PC-9 (cell line): ENCODE results near the gene ASB5. TPM values are rescaled to one million over a fixed set of nuclear protein-coding genes. Genes with fewer than 3 reads are reported as not detected.
A peak's percentile ranks its signal among the peaks of the same experiment; 100 is the strongest.

Experiments
- BruUV-seq: library from RNA; stranded (reverse); fragments of 400-500 nt; replicated peaks from 2 replicates; lab custom pipeline; 2021; lab: Mats Ljungman, UMichigan
- CTCF ChIA-PET: fragments of 300-600 bp; sonication (Branson Sonifier 250); formaldehyde crosslinking; loops from one replicate; lab custom pipeline; 2022; ENCODE audit warnings: antibody characterized with exemption; lab: Charles Lee
- POLR2A ChIA-PET: fragments of 300-600 bp; sonication (Branson Sonifier 250); formaldehyde crosslinking; loops from one replicate; lab custom pipeline; 2022; ENCODE audit warnings: antibody characterized with exemption; ENCODE audit not compliant: unreplicated experiment; lab: Charles Lee
- DNase-seq, 2 experiments: peaks; one replicate each; pipeline versions ENCODE4 v3.0.0 to v3.0.0-alpha.2; 2015 to 2022; ENCODE audit warnings: mixed read lengths in 1 of 2
- H2AFZ ChIP-seq: fragments of 200-600 bp; sonication (generic); 2 replicates; pipeline ENCODE4 v1.8.1; 2017; ENCODE audit warnings: antibody characterized with exemption
- H3F3A ChIP-seq: fragments of 200-600 bp; sonication (generic); 2 replicates; pipeline ENCODE4 v1.8.1; 2017; ENCODE audit warnings: antibody characterized with exemption, mild to moderate bottlenecking, low read depth; ENCODE audit not compliant: insufficient read depth
- H3K27ac ChIP-seq: fragments of 200-600 bp; sonication (generic); 2 replicates; pipeline ENCODE4 v1.6.1; 2016; ENCODE audit warnings: mixed run types
- H3K27me3 ChIP-seq: fragments of 200-600 bp; sonication (generic); 2 replicates; pipeline ENCODE4 v1.6.1; 2016; ENCODE audit warnings: low read depth, mixed run types; ENCODE audit not compliant: insufficient read depth
- H3K36me3 ChIP-seq: fragments of 200-600 bp; sonication (generic); 2 replicates; pipeline ENCODE4 v1.6.1; 2016; ENCODE audit warnings: low read depth, mixed run types
- H3K4me1 ChIP-seq: fragments of 200-600 bp; sonication (generic); replicated peaks from 2 replicates; pipeline ENCODE4 v1.6.1; 2016; ENCODE audit warnings: mixed run types; ENCODE audit not compliant: insufficient read depth
- H3K4me2 ChIP-seq: fragments of 200-600 bp; sonication (generic); 2 replicates; pipeline ENCODE4 v1.6.1; 2017; ENCODE audit warnings: mixed run types
- H3K4me3 ChIP-seq: fragments of 200-600 bp; sonication (generic); 2 replicates; pipeline ENCODE4 v1.6.1; 2016; ENCODE audit warnings: mixed run types
- H3K79me2 ChIP-seq: fragments of 200-600 bp; sonication (generic); 2 replicates; pipeline ENCODE4 v1.6.1; 2017; ENCODE audit warnings: low read depth, mixed run types
- H3K9me2 ChIP-seq: fragments of 200-600 bp; sonication (generic); 2 replicates; pipeline ENCODE4 v1.8.1; 2017; ENCODE audit warnings: mild to moderate bottlenecking; ENCODE audit not compliant: insufficient read depth
- H3K9me3 ChIP-seq: fragments of 200-600 bp; sonication (generic); 2 replicates; pipeline ENCODE4 v1.8.1; 2016; ENCODE audit warnings: low read depth; ENCODE audit not compliant: insufficient read depth
- H4K20me1 ChIP-seq: fragments of 200-600 bp; sonication (generic); 2 replicates; pipeline ENCODE4 v1.8.1; 2017; ENCODE audit not compliant: insufficient read depth
- EZH2 ChIP-seq: fragments of 200-600 bp; sonication (generic); IDR thresholded peaks from 2 replicates; pipeline ENCODE4 v1.8.0; 2017; ENCODE audit warnings: antibody characterized with exemption, low read depth
- intact Hi-C: fragments of 100-400 bp; cut with micrococcal nuclease; formaldehyde crosslinking; loops from one replicate; pipeline ENCODE4 v1.10.0; 2022; ENCODE audit not compliant: unreplicated experiment
- total RNA-seq: library from RNA; stranded (reverse); gene quantifications from 2 replicates; pipeline ENCODE4 v1.2.3, GENCODE V29; 2021
- TF ChIP-seq, protein P1 (sequence below): fragments of 200-600 bp; sonication (generic); conservative IDR thresholded peaks from 2 replicates; pipeline ENCODE4 v1.6.1; 2017; ENCODE audit warnings: mixed run types, antibody characterized with exemption, mild to moderate bottlenecking, moderate library complexity

ASB5 gene
- total RNA-seq, 1 experiment from 2014 or later, result not detected

DNA sequence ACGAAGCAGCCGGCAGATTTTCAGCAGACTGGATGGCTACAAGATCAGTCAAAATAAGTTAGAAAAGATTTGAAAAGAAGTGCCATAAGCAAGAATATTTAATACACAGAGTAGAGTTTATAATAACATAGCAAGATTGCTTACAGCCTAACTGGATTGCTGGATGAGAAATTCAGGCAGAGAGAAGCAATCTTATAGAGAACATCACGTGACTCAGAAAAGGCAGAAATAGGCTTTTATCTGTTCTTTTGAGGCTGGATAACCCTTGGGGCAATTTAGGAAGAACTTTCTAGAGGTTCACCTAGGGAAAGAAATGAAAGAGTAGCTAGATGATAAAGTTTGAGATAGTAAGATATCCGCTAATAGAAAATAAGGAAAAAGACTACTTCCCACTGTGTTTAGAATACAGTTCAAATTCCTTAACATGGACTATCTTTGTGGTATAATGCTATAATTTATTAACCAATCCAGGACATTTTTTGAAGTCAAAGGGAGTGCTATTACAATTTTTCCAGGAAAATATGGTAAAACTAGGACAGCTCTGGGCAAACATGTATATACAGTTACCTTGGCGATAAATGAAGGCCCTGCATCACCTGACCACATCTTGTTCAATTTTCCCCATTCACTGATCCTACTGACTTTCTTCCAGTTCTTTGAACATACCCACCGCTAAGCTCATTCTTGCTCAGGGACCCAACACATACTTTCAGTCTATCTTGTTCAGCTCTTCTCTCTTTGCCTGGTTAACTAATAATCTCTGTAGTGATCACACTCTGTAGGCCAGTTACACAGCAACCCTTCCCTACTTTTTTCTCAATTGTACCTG is 38.0 kb upstream of the ASB5 start:
- Histone ChIP-seq H3K4me2 (no peak overlapping the region), H3K36me3 (no peaks in the 10 kb centered on the region), H3K27ac (no peak overlapping the region), H4K20me1 (no peaks in the 10 kb centered on the region), H3K4me1 (peaks cover 8% of the 10 kb centered on the region), H3K79me2 (no peaks in the 10 kb centered on the region), H3K9me2 (no peaks in the 10 kb centered on the region), H3F3A (peaks cover 6% of the 10 kb centered on the region; the same call in 1 of the 2 replicates), H3K9me3 (no peaks in the 10 kb centered on the region), H3K4me3 (no peak overlapping the region), H2AFZ (no peak overlapping the region), H3K27me3 (no peaks in the 10 kb centered on the region)
- no peak for TF ChIP-seq EZH2
- TF ChIP-seq, protein P1, sequence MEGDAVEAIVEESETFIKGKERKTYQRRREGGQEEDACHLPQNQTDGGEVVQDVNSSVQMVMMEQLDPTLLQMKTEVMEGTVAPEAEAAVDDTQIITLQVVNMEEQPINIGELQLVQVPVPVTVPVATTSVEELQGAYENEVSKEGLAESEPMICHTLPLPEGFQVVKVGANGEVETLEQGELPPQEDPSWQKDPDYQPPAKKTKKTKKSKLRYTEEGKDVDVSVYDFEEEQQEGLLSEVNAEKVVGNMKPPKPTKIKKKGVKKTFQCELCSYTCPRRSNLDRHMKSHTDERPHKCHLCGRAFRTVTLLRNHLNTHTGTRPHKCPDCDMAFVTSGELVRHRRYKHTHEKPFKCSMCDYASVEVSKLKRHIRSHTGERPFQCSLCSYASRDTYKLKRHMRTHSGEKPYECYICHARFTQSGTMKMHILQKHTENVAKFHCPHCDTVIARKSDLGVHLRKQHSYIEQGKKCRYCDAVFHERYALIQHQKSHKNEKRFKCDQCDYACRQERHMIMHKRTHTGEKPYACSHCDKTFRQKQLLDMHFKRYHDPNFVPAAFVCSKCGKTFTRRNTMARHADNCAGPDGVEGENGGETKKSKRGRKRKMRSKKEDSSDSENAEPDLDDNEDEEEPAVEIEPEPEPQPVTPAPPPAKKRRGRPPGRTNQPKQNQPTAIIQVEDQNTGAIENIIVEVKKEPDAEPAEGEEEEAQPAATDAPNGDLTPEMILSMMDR, result no peak
- intact Hi-C loops, result no loop called here
- DNase-seq, result no peak
- CTCF ChIA-PET, result no interaction called here
- POLR2A ChIA-PET, result no interaction called here
- BruUV-seq, result no TSS peak

DNA sequence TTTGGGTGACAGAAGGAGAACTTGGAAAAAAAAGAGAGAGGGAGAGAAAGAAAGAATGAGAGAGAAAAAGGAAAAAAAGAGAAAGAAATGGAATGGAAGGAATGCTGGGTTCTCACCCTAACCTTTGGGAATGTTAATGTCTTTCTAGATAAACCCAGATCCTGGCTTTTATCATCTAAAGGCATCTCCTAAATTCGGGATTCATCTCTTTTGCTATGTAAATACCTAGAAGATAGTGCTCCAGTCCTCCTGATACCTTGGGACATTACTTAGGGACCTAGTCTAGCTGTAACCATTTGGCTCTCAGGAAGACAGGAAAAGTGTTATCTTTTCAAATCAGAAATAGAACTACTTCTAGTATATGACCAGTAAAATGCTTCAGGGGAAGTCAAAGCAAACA is 34.9 kb upstream of the ASB5 start:
- Histone ChIP-seq H3K27ac (no peak overlapping the region), H3K4me3 (no peak overlapping the region), H3K79me2 (no peaks in the 10 kb centered on the region), H3K9me2 (no peaks in the 10 kb centered on the region), H3K4me1 (peaks cover 8% of the 10 kb centered on the region), H3F3A (peaks cover 6% of the 10 kb centered on the region; the same call in 1 of the 2 replicates), H4K20me1 (no peaks in the 10 kb centered on the region), H3K9me3 (no peaks in the 10 kb centered on the region), H3K27me3 (no peaks in the 10 kb centered on the region), H3K36me3 (no peaks in the 10 kb centered on the region), H3K4me2 (no peak overlapping the region), H2AFZ (no peak overlapping the region)
- ChIA-PET POLR2A (no interaction called here), CTCF (no interaction called here)
- no TSS peak for BruUV-seq
- no peak for DNase-seq
- intact Hi-C loops, result no loop called here
- no peak for TF ChIP-seq EZH2
- TF ChIP-seq, protein P1, result no peak

DNA sequence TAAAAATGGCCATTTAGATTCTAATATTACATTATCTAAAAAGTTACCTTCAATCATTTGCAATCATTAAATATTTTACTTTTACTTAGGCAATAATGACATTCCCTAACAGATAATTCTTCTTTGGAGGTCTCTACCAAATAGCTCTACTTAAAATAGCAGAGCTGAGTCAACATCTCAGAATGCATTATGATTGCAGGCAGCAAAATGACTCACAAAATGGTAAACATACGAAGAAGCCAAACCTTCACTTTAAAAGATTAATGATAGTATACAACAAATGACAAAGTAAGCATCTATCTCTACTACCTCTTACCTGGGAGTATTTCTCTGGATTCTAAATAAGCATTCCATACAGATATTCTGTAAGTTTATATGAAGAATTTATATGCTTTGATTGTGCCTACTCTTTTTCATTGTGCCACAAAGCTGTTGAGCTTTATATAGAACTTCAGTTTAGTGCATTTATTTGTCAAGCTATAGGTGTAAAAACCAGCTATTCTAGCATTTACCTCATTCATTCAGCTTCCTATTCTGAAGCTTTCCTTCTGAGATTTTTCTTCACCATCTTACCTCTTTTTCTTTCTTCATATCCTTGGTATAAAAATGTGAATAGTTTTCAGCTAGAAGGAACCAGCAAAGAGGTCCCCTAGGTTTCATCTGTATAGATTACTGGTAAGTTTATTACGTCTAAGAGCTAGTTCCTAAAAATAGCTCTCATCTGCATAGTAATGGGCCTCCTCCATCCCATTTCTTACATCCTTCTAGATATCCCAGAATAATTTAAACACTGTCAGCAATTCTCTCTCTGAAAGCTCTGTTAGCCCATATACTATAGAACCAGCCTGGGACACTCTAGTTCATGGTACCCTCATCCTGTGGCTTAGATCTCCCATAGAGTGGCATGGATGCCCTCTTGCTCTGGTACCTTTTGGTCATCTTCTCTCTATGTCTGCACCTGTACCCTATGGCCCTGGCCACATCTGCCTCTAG is 33.6 kb upstream of the ASB5 start:
- H3K36me3 ChIP-seq, result no peaks in the 10 kb centered on the region
- no peak for TF ChIP-seq EZH2
- TF ChIP-seq, protein P1, result no peak
- peak in 1 of 2 experiments; percentile 77 for DNase-seq
- CTCF ChIA-PET, result interaction anchor here (0.8 kb wide), 1 partner anchor 25 kb away, joined by 3 read pairs; no protein-coding TSS in a partner anchor
- POLR2A ChIA-PET, result interaction anchor here (0.5 kb wide), 1 partner anchor 41 kb away, joined by 11 read pairs; no protein-coding TSS in a partner anchor
- no peaks in the 10 kb centered on the region for H3K9me3 ChIP-seq
- BruUV-seq, result no TSS peak
- no peak overlapping the region for H3K27ac ChIP-seq
- no peaks in the 10 kb centered on the region for H4K20me1 ChIP-seq
- H3K9me2 ChIP-seq, result no peaks in the 10 kb centered on the region
- H3K4me3 ChIP-seq, result no peak overlapping the region
- no peaks in the 10 kb centered on the region for H3K27me3 ChIP-seq
- intact Hi-C loops, result no loop called here
- peaks cover 6% of the 10 kb centered on the region; the same call in 1 of the 2 replicates for H3F3A ChIP-seq
- peak overlapping the region; percentile 42 for H3K4me2 ChIP-seq
- H3K4me1 ChIP-seq, result peaks cover 8% of the 10 kb centered on the region
- no peaks in the 10 kb centered on the region for H3K79me2 ChIP-seq
- H2AFZ ChIP-seq, result no peak overlapping the region
